ENCODE results near the gene GPR89B.
"Not testable (repeated sequence)": the region's sequence is repeated elsewhere in the genome, so short reads cannot be mapped to it uniquely, and the experiment has no call there.

The GPR89B gene

GRCh38 chr1:147919896-147920295 lies 8.3 kb upstream of the GPR89B start:
- Histone ChIP-seq H2AFZ (ENCODE audit: low read length) (no peak overlapping the region), H3F3A (ENCODE audit: insufficient read depth, low read length) (no peaks in the 10 kb centered on the region), H3K4me2 (ENCODE audit: low read length) (no peak overlapping the region), H3K27me3 (ENCODE audit: insufficient read depth, low read length) (no peaks in the 10 kb centered on the region), H3K27ac (ENCODE audit: low read depth, low read length, poor library complexity, severe bottlenecking) (no peak overlapping the region), H3K79me2 (ENCODE audit: insufficient read depth, low read length) (no peaks in the 10 kb centered on the region), H3K9me3 (ENCODE audit: low read length) (no peaks in the 10 kb centered on the region), H3K36me3 (ENCODE audit: insufficient read depth, low read length) (no peaks in the 10 kb centered on the region), H3K4me1 (ENCODE audit: insufficient read depth, low read length, severe bottlenecking) (no peaks in the 10 kb centered on the region), H3K9ac (ENCODE audit: low read length) (no peak overlapping the region), H3K9me2 (ENCODE audit: low read depth, low read length) (no peaks in the 10 kb centered on the region), H4K20me1 (ENCODE audit: insufficient read depth, low read length) (no peaks in the 10 kb centered on the region), H3K4me3 (ENCODE audit: low read depth, low read length, poor library complexity, severe bottlenecking) (no peak overlapping the region)
- no peak for TF ChIP-seq CTCF (IDR thresholded peaks at IDR 0.05; ENCODE audit: low read length)
- no peak for TF ChIP-seq EZH2 (IDR thresholded peaks at IDR 0.05; ENCODE audit: borderline replicate concordance, low read length)

GRCh38 chr1:147924813-147925212 lies 3.4 kb upstream of the GPR89B start:
- no peaks in the 10 kb centered on the region for H3F3A ChIP-seq (ENCODE audit: insufficient read depth, low read length)
- no peak overlapping the region for H3K4me3 ChIP-seq (ENCODE audit: low read depth, low read length, poor library complexity, severe bottlenecking)
- no peaks in the 10 kb centered on the region for H3K9me3 ChIP-seq (ENCODE audit: low read length)
- H3K79me2 ChIP-seq (ENCODE audit: insufficient read depth, low read length), result peaks cover under 1% of the 10 kb centered on the region; the same call in 1 of the 2 replicates
- H3K4me2 ChIP-seq (ENCODE audit: low read length), result no peak overlapping the region
- peaks cover 6% of the 10 kb centered on the region for H3K4me1 ChIP-seq (ENCODE audit: insufficient read depth, low read length, severe bottlenecking)
- H3K27me3 ChIP-seq (ENCODE audit: insufficient read depth, low read length), result no peaks in the 10 kb centered on the region
- H2AFZ ChIP-seq (ENCODE audit: low read length), result no peak overlapping the region
- H3K36me3 ChIP-seq (ENCODE audit: insufficient read depth, low read length), result no peaks in the 10 kb centered on the region
- no peak overlapping the region for H3K27ac ChIP-seq (ENCODE audit: low read depth, low read length, poor library complexity, severe bottlenecking)
- no peaks in the 10 kb centered on the region for H4K20me1 ChIP-seq (ENCODE audit: insufficient read depth, low read length)
- no peaks in the 10 kb centered on the region for H3K9me2 ChIP-seq (ENCODE audit: low read depth, low read length)
- H3K9ac ChIP-seq (ENCODE audit: low read length), result no peak overlapping the region
- no peak for TF ChIP-seq CTCF (IDR thresholded peaks at IDR 0.05; ENCODE audit: low read length)
- TF ChIP-seq EZH2 (IDR thresholded peaks at IDR 0.05; ENCODE audit: borderline replicate concordance, low read length), result no peak

- not testable (repeated sequence) for H3K9me2 ChIP-seq (ENCODE audit: low read depth, low read length); H3K9me3 ChIP-seq (ENCODE audit: low read length); H3F3A ChIP-seq (ENCODE audit: insufficient read depth, low read length); H3K27me3 ChIP-seq (ENCODE audit: insufficient read depth, low read length); H2AFZ ChIP-seq (ENCODE audit: low read length); H3K4me3 ChIP-seq (ENCODE audit: low read depth, low read length, poor library complexity, severe bottlenecking); H3K27ac ChIP-seq (ENCODE audit: low read depth, low read length, poor library complexity, severe bottlenecking); H3K79me2 ChIP-seq (ENCODE audit: insufficient read depth, low read length); H4K20me1 ChIP-seq (ENCODE audit: insufficient read depth, low read length); H3K9ac ChIP-seq (ENCODE audit: low read length); H3K36me3 ChIP-seq (ENCODE audit: insufficient read depth, low read length); H3K4me2 ChIP-seq (ENCODE audit: low read length)
- H3K4me1 ChIP-seq (ENCODE audit: insufficient read depth, low read length, severe bottlenecking), result peaks cover 12% of the 10 kb centered on the region
Measured at GRCh38 chr1:147927215-147927614, 1.0 kb upstream of the GPR89B start.

GRCh38 chr1:147927689-147928088 lies 531 bp upstream of the GPR89B start:
- H3K9me3 ChIP-seq (ENCODE audit: low read length); H3K36me3 ChIP-seq (ENCODE audit: insufficient read depth, low read length); H3K27ac ChIP-seq (ENCODE audit: low read depth, low read length, poor library complexity, severe bottlenecking); H3K4me3 ChIP-seq (ENCODE audit: low read depth, low read length, poor library complexity, severe bottlenecking); H3K79me2 ChIP-seq (ENCODE audit: insufficient read depth, low read length); H3K27me3 ChIP-seq (ENCODE audit: insufficient read depth, low read length); H3K9me2 ChIP-seq (ENCODE audit: low read depth, low read length); H4K20me1 ChIP-seq (ENCODE audit: insufficient read depth, low read length); H3F3A ChIP-seq (ENCODE audit: insufficient read depth, low read length); H2AFZ ChIP-seq (ENCODE audit: low read length); H3K9ac ChIP-seq (ENCODE audit: low read length); H3K4me2 ChIP-seq (ENCODE audit: low read length): not testable (repeated sequence)
- H3K4me1 ChIP-seq (ENCODE audit: insufficient read depth, low read length, severe bottlenecking), result peaks cover 12% of the 10 kb centered on the region

GRCh38 chr1:147931137-147931536 lies 2.9 kb downstream of the GPR89B start:
- not testable (repeated sequence) for H3K4me3 ChIP-seq (ENCODE audit: low read depth, low read length, poor library complexity, severe bottlenecking)

GRCh38 chr1:147935296-147935695 lies 7.1 kb downstream of the GPR89B start:
- H3K79me2 ChIP-seq (ENCODE audit: insufficient read depth, low read length); H3K9me2 ChIP-seq (ENCODE audit: low read depth, low read length); H3K4me3 ChIP-seq (ENCODE audit: low read depth, low read length, poor library complexity, severe bottlenecking); H3K9me3 ChIP-seq (ENCODE audit: low read length); H2AFZ ChIP-seq (ENCODE audit: low read length); H4K20me1 ChIP-seq (ENCODE audit: insufficient read depth, low read length); H3K36me3 ChIP-seq (ENCODE audit: insufficient read depth, low read length); H3K9ac ChIP-seq (ENCODE audit: low read length); H3F3A ChIP-seq (ENCODE audit: insufficient read depth, low read length); H3K4me2 ChIP-seq (ENCODE audit: low read length); H3K27me3 ChIP-seq (ENCODE audit: insufficient read depth, low read length); H3K27ac ChIP-seq (ENCODE audit: low read depth, low read length, poor library complexity, severe bottlenecking); H3K4me1 ChIP-seq (ENCODE audit: insufficient read depth, low read length, severe bottlenecking): not testable (repeated sequence)

More at GRCh38 chr1:147931137-147931536, 2.9 kb downstream of the GPR89B start:
- H3K27me3 ChIP-seq (ENCODE audit: insufficient read depth, low read length); H3K36me3 ChIP-seq (ENCODE audit: insufficient read depth, low read length); H2AFZ ChIP-seq (ENCODE audit: low read length); H3K4me2 ChIP-seq (ENCODE audit: low read length); H3K9me2 ChIP-seq (ENCODE audit: low read depth, low read length); H4K20me1 ChIP-seq (ENCODE audit: insufficient read depth, low read length); H3K9ac ChIP-seq (ENCODE audit: low read length); H3K27ac ChIP-seq (ENCODE audit: low read depth, low read length, poor library complexity, severe bottlenecking); H3K9me3 ChIP-seq (ENCODE audit: low read length); H3F3A ChIP-seq (ENCODE audit: insufficient read depth, low read length); H3K79me2 ChIP-seq (ENCODE audit: insufficient read depth, low read length): not testable (repeated sequence)
- H3K4me1 ChIP-seq (ENCODE audit: insufficient read depth, low read length, severe bottlenecking), result peaks cover 12% of the 10 kb centered on the region
